ENCODE data around the gene SERPINA12.

- TF ChIP-seq SUZ12 (IDR thresholded peaks at IDR 0.05; ENCODE audit: extremely low read depth, insufficient read depth, insufficient read length) (no peak), YY1 (IDR thresholded peaks at IDR 0.05; ENCODE audit: insufficient read depth, insufficient read length) (no peak), ZNF274 (IDR thresholded peaks at IDR 0.05; ENCODE audit: low read depth, low read length) (no peak)
Observed at GRCh38 chr14:94441130-94441529, 68.1 kb downstream of the SERPINA12 start.
